Memory B cell (primary cell): ENCODE data around the gene VAV1.

ENCODE experiments used
- ATAC-seq: fragments of 150-1000 bp; cut with Tn5 transposase; 2 replicates; pipeline ENCODE4 v1.10.0; 2021; ENCODE audit warnings: low read depth, mild to moderate bottlenecking, moderate library complexity
- DNase-seq, 2 donors: peaks; one replicate each; pipeline ENCODE4 v3.0.0; 2022; ENCODE audit warnings: low spot score in 2 of 2
- H3K27ac Mint-ChIP-seq: one replicate; pipeline ENCODE4 v1.8.0; 2022; ENCODE audit warnings: mild to moderate bottlenecking, moderate library complexity, mixed read lengths
- H3K27me3 Mint-ChIP-seq: one replicate; pipeline ENCODE4 v1.8.0; 2022; ENCODE audit warnings: mixed read lengths
- H3K36me3 Mint-ChIP-seq: one replicate; pipeline ENCODE4 v1.8.0; 2022; ENCODE audit warnings: mild to moderate bottlenecking, mixed read lengths
- H3K4me1 Mint-ChIP-seq: one replicate; pipeline ENCODE4 v1.8.0; 2022; ENCODE audit warnings: mixed read lengths
- H3K4me3 Mint-ChIP-seq: one replicate; pipeline ENCODE4 v1.8.0; 2022; ENCODE audit warnings: mild to moderate bottlenecking, moderate library complexity, mixed read lengths
- H3K9me3 Mint-ChIP-seq: one replicate; pipeline ENCODE4 v1.8.0; 2022; ENCODE audit warnings: mixed read lengths

The VAV1 gene

DNA sequence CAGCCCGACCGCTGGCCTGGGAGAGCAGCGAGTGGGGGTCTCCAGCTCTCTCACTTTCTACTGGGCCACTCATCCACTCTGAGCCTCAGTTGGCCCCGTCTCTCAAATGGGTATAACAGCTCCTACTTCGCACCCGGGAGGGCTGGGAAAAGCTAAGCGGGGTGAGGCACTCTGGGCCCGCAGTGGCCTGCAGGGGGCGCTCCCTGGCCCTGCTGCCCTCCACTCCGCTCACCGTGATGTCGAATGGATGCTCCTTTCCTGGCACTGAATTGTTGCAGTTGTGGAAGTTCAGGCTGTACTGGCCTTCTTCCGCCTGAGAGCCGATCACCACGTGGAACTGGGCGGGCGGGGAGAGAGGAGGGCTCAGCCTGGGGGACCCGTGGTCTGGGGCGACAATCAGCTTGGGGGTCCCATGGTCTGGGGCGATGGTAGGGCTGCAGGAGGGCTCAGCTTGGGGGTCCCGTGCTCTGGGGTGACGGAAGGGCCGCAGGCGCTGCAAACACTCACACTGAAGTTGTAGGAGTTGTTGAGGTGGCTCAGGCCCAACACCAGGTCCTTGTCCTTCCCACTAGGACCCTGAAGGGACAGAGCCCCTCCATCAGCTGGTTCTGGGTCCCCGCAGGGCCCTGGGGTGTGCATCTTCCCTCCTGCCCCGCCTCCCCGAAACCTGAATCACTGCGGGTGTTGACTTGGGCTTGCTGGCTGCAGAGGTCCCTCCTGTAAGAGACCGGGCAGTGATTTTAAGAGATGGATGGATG lies 39.0 kb upstream of the VAV1 start:
- Mint-ChIP-seq H3K4me1 (peaks cover 24% of the 10 kb centered on the region), H3K9me3 (no peaks in the 10 kb centered on the region), H3K36me3 (peaks cover 15% of the 10 kb centered on the region), H3K27me3 (no peaks in the 10 kb centered on the region), H3K4me3 (no peak overlapping the region), H3K27ac (no peak overlapping the region)
- ATAC-seq = no peak
- DNase-seq = no peak

DNA sequence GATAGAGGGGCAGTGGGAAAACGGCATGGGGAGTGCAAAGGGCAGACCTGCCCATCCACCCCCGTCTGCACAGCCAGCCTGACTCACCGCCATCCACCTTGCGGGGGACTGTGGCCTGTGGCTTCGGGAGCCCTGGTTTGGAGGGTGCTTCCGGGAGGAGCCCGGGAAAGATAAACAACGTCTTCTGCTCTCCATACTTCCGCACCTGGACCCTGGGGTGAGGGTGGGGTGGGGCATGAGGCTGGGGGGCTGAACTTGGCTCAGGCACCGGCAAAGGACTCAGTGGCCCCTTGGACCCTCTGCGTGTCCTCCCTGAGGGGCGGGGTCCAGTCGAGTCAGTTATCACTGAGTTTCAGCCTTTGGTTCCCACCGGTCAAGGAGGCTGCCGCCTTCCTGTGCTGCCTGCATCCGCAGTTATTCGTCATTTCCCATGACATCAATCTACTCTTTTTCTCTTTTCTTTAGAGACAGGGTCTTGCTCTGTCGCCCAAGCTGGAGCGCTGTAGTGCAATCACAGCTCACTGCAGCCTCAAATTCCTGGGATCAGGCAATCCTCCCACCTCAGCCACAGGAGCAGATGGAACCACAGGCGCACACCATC lies 38.3 kb upstream of the VAV1 start:
- Mint-ChIP-seq H3K4me1 (peaks cover 28% of the 10 kb centered on the region), H3K36me3 (peaks cover 15% of the 10 kb centered on the region), H3K27me3 (no peaks in the 10 kb centered on the region), H3K4me3 (no peak overlapping the region), H3K27ac (no peak overlapping the region), H3K9me3 (no peaks in the 10 kb centered on the region)
- DNase-seq = no peak
- ATAC-seq = no peak

DNA sequence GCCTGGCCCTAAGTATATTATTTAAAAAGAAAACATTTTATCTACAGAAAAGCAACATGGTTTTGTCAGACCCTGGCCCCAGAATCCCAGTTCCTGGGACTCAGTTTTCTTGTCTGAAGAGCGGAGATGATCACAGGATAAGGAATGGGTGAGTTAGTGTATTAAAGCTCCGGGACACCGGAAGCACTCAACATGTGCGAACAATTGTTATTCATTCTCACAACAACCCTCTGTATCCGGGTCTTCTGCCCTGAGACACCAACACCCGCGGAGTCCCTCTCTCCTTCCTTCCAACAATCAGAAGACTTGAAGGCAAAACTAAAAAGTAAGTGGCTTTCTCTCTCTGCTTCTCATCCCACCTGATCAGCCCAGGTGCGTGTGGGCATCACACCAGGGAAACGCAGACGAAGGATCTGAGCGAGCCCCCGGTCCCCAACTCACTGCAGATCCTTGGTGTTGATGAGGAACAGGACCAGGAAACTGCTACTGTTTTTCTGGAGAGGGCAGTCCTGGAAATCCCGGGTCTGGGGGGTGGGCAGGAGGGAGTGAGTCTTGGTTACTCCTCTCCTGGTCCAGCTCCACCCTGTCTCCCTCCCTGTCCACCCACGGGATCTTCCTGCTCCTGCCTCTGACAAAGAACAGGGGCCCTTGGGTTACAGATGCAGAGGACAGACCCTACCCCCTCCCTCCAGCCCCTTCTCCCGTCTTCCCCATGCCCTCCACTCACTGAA lies 37.2 kb upstream of the VAV1 start:
- H3K27ac Mint-ChIP-seq = peak overlapping the region; percentile 91
- no peak for ATAC-seq
- H3K36me3 Mint-ChIP-seq = peaks cover 15% of the 10 kb centered on the region

DNA sequence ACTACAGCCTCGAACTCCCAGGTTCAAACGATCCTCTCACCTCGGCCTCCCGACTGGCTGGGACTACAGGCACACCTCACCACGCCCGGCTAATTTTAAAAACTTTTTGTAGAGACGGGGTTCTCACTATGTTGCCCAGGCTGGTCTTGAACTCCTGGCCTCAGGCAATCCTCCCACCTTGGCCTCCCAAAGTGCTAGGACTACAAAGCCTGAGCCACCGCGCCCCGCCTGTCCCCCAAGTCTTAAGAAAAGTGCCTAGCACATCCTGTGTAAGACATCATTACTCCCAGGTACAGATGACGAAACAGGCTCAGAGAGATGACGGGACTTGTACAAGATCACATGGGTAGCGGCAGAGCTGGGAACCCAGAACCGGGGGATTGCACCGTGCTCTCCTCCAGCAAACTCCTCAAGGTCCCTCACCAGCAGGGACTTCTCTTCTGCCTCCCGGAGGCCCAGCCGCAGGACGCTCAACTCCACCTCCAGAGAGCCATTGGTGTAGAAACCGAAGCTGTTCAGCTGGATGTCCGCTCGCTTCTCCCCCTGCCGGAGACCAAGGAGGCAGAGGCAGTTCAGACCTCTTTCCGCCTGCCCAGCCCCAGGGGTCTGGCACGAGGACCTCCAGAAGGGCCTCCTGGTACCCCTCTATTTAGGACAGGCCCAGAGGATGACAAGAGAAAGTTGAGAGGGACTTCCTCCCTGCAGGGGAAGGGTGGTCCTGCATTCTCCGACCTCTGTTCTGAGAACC lies 36.2 kb upstream of the VAV1 start:
- H3K9me3 Mint-ChIP-seq = no peaks in the 10 kb centered on the region
- DNase-seq (peak; percentile 61 to 72), ATAC-seq (peak; percentile 11)
- H3K27me3 Mint-ChIP-seq = no peaks in the 10 kb centered on the region
- peaks cover 35% of the 10 kb centered on the region for H3K4me1 Mint-ChIP-seq
- peak overlapping the region; percentile 91 for H3K4me3 Mint-ChIP-seq
- H3K36me3 Mint-ChIP-seq = peaks cover 15% of the 10 kb centered on the region
- H3K27ac Mint-ChIP-seq = peak overlapping the region; percentile 91

More for the DNA sequence above, 37.2 kb upstream of the VAV1 start:
- Mint-ChIP-seq H3K9me3 (no peaks in the 10 kb centered on the region), H3K4me3 (no peak overlapping the region), H3K27me3 (no peaks in the 10 kb centered on the region), H3K4me1 (peaks cover 29% of the 10 kb centered on the region)
- DNase-seq = no peak

DNA sequence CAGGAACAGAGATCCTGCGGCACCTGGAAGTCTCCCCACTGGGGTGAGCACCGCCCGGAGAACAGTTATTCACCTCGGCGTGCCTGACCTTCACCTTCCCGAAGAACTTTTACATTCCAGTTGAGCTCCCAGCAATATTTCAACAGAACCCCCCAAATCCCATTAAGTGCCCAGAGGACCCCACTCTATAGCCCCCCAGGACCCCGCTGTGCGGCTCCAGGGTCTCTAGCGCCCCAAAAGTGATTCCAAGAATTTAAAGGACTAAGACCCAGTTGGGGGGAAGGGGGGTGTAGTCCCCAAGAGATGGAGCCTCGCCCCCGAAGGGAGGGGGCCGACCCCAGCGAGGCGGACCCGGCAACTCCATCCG lies 35.6 kb upstream of the VAV1 start:
- Mint-ChIP-seq H3K9me3 (no peaks in the 10 kb centered on the region), H3K27ac (peak overlapping the region; percentile 91), H3K36me3 (peaks cover 11% of the 10 kb centered on the region), H3K4me1 (peaks cover 37% of the 10 kb centered on the region), H3K4me3 (peak overlapping the region; percentile 91), H3K27me3 (no peaks in the 10 kb centered on the region)
- DNase-seq = no peak
- no peak for ATAC-seq

DNA sequence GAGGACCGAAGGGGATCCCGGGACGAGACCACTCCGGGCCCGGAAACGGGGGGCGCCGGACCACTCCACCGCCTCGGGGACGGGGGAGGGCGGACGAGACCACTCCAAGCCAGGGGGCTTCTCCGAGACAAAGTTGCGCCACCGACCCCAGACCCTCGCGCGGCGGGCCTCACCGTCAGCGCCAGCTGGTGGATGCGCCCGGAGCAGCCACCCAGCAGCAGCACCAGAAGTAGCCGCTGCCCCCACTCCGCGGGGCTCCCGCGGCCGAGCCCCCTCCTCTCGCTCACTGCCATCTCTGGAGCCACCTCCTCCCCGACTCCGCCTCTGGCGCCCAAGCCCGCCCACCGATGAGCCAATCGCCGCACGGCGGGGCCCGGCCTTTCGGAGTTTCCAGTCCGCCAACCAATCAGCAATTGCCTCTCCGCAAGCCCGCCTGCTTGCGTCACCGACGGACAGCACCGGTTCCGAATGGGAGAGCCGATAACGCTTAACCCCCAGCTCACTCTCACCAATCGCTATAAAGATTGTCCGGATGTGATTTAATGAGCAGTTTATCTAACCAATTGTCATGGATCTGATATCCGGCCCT lies 35.1 kb upstream of the VAV1 start, which contains the start of gene GPR108:
Gene GPR108, minus strand, starts transcription at position 297 of the 589 bp plus-strand sequence. Its CDS starts 4 bp downstream, at position 293.
- Mint-ChIP-seq H3K9me3 (no peaks in the 10 kb centered on the region), H3K4me1 (peaks cover 37% of the 10 kb centered on the region), H3K36me3 (peaks cover 8% of the 10 kb centered on the region), H3K27ac (peak within 1 kb of the TSS; percentile 91), H3K4me3 (peak within 1 kb of the TSS; percentile 91), H3K27me3 (no peaks in the 10 kb centered on the region)
- peak; percentile 97 to 98 for DNase-seq
- ATAC-seq = peak; percentile 75

DNA sequence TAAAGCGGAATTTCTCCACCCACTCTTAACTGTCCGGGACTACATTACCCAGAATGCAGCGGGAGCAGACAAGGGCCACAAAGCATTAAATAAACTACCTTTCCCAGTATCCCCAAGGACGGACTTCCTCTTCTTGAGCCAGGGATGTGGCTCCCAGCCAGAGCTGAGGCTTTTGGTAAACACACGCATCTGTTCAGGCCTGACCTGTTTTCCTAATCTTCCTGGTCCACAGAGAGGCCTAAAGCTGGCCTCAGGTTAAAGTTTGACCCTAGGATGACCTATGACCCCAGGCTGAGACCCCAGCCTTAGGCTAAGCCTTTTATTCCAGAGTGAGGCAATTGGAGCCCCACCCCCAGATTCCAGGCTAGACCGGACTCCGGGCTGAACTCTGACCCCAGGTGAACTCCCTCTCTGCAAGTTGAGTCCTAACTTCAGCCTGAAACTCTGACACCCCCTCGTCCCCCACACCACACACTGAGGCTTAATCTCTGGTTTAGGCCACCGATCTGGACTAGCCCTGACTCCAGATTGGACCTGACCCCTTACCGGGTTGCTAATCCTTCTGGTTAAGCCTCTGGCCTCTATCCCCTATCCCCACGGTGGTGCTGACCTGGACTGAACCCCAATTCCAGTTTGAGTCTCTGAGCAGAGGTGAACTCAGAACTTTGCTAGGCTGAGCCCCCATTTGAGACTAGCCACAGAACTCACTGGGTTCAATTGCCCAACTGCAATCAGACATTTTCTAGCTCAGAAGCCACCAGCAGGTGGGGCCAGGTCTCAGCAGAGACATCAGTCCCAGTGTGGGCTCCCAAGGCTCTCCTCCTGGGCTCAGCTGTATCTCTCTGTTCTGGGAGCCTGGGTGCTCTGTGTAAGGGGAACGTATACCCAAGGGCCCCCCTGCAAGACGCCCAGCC lies 34.4 kb upstream of the VAV1 start:
- Mint-ChIP-seq H3K4me1 (peaks cover 34% of the 10 kb centered on the region), H3K27me3 (no peaks in the 10 kb centered on the region), H3K9me3 (no peaks in the 10 kb centered on the region), H3K27ac (peak overlapping the region; percentile 91), H3K4me3 (peak overlapping the region; percentile 91), H3K36me3 (peaks cover 2% of the 10 kb centered on the region)
- DNase-seq (peak; percentile 53 to 63), ATAC-seq (no peak)

DNA sequence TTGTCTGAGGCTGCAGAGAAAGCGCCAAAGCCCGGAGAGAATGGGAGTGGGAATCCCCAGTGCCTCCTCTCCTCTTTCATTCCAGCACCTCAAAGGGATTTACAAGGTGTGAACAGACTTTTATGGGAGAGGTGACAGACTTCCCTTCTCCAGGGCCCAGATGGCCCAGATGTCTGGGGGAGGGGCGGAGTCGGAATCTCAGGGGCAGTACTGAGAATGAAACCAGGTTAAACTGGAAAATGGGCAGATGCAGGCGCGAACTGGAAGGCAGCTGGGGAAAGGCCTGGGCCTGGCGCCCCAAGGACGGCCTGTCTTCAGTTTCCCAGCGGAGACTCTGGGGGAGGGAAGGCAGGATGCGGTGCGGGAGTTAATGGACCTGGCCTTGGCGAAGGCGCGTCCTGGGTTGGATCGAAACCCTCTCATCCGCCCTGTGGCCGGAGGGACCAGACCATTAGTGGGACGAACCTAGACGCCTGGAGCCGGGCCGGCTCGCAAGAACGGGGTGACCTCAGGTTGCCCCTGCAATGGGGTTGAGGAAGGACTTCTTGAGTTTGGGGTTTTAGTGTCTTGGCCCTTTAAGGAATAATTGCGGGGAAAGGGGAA lies 33.6 kb upstream of the VAV1 start:
- ATAC-seq = no peak
- Mint-ChIP-seq H3K27me3 (no peaks in the 10 kb centered on the region), H3K4me3 (peak overlapping the region; percentile 91), H3K9me3 (no peaks in the 10 kb centered on the region), H3K27ac (peak overlapping the region; percentile 91), H3K4me1 (peaks cover 34% of the 10 kb centered on the region), H3K36me3 (peaks cover 2% of the 10 kb centered on the region)
- DNase-seq = no peak

DNA sequence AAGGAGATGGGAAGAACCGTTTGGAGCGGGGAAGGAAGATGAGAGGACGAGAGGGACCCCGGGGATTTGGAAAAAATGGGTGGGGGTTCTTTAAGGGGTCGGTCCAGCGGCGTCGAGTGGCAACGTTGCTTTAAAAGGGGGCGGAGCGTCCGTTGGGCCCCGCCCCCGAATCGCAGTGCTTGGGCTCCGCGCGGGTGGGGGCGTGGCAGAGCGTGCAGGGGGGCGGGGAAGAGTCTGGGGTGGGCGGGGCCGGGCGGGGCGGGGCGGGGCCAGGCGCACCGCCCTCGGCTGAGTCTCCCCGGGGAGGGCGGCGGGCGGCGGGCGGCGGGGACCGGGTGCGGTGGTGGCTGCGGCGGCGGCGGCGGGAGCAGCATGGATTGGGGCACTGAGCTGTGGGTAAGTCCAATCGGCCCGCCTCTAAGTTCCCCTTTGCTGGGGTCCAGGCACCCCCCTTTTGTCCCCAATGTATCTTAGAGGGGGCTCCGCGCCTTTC lies 33.1 kb upstream of the VAV1 start, which contains the start of gene TRIP10:
Gene TRIP10, plus strand, starts transcription at position 291 of the 493 bp plus-strand sequence. Its CDS starts 82 bp downstream, at position 373.
- peak; percentile 14 for ATAC-seq
- Mint-ChIP-seq H3K9me3 (no peaks in the 10 kb centered on the region), H3K4me1 (peaks cover 34% of the 10 kb centered on the region), H3K27ac (peak within 1 kb of the TSS; percentile 91), H3K36me3 (peaks cover 1% of the 10 kb centered on the region), H3K4me3 (peak within 1 kb of the TSS; percentile 91), H3K27me3 (no peaks in the 10 kb centered on the region)
- peak; percentile 75 to 77 for DNase-seq

DNA sequence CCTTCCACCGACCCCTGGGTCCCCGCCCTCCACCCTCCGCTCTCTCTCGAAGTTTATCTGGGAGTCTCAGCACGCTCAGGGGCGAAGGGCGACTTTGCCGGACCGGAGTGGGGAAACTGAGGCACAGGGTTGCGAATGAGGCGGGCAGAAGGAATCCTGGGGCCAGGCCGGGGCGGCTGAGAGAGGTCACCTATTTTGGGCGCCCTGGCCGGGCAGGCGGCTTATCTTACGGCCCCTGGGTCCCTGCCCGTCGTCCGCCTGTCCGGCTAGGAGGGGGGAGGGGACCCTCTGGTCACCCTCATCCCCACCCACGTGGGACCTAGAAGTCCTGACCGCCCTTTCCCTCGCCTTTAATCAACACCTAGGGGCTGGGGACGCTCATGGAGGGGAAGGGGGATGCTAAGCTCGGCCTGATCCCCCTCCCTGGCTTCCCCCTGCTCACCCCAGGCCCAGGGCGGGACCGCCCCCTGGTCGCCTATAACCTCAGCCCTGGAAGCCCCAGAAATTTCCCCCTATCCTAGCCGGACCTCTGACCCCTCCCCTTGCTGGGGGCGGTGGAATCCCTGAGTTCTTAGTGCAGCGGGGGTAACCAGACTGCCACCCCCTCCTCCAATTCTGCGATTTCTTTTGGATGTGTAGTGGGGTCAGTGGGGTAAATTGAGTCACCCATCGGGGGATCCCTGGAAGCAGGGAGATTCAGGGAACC lies 32.5 kb upstream of the VAV1 start:
- H3K4me3 Mint-ChIP-seq = peak overlapping the region; percentile 91
- no peak overlapping the region for H3K27ac Mint-ChIP-seq
- H3K27me3 Mint-ChIP-seq = no peaks in the 10 kb centered on the region
- H3K9me3 Mint-ChIP-seq = no peaks in the 10 kb centered on the region
- DNase-seq = peak in 1 of 2 donors; percentile 45
- H3K4me1 Mint-ChIP-seq = peaks cover 34% of the 10 kb centered on the region
- no peaks in the 10 kb centered on the region for H3K36me3 Mint-ChIP-seq
- no peak for ATAC-seq

DNA sequence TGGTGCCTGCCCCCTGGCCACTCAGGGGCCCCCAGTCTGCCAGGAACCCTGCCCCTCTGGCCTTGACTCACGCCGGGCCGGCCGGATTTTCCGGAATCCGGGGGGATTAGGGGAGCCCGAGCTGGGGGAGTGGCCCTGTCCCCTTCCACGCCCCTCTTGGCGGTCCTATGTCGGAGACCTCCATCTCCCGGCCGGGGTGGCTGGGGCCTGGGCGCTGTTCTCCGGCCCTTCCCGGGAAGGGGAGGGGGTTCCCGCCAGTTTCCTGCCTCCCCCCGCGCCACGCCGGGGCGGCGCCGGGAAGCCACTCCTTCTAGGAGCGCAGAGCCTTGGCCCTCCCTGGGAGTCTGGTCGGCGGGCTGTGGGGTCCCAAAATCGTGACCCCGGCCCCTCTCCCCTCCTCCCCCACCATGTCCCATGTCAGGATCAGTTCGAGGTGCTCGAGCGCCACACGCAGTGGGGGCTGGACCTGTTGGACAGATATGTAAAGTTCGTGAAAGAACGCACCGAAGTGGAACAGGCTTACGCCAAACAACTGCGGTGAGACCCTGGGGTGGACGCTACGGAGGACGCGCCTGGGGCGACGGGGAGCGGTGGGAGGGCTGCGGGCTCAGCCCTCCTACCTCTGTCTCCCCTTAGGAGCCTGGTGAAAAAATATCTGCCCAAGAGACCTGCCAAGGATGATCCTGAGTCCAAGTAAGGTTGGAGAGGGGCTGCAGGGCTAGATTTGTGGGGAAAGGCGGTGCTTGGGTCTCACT lies 31.7 kb upstream of the VAV1 start:
- ATAC-seq (no peak), DNase-seq (peak; percentile 30 to 51)
- Mint-ChIP-seq H3K4me3 (peak overlapping the region; percentile 91), H3K9me3 (no peaks in the 10 kb centered on the region), H3K27ac (peak overlapping the region; percentile 85), H3K27me3 (no peaks in the 10 kb centered on the region), H3K36me3 (peaks cover 2% of the 10 kb centered on the region), H3K4me1 (peaks cover 33% of the 10 kb centered on the region)
